GM18526 (cell line): ENCODE measurements around the gene SCIMP.
A peak's percentile ranks its signal among the peaks of the same experiment; 100 is the strongest.

Source experiments
- POLR2A ChIP-seq: IDR thresholded peaks from 3 replicates; pipeline ENCODE4 v1.6.1; 2011; ENCODE audit not compliant: insufficient read length; ENCODE audit errors: extremely low read depth

SCIMP gene

DNA sequence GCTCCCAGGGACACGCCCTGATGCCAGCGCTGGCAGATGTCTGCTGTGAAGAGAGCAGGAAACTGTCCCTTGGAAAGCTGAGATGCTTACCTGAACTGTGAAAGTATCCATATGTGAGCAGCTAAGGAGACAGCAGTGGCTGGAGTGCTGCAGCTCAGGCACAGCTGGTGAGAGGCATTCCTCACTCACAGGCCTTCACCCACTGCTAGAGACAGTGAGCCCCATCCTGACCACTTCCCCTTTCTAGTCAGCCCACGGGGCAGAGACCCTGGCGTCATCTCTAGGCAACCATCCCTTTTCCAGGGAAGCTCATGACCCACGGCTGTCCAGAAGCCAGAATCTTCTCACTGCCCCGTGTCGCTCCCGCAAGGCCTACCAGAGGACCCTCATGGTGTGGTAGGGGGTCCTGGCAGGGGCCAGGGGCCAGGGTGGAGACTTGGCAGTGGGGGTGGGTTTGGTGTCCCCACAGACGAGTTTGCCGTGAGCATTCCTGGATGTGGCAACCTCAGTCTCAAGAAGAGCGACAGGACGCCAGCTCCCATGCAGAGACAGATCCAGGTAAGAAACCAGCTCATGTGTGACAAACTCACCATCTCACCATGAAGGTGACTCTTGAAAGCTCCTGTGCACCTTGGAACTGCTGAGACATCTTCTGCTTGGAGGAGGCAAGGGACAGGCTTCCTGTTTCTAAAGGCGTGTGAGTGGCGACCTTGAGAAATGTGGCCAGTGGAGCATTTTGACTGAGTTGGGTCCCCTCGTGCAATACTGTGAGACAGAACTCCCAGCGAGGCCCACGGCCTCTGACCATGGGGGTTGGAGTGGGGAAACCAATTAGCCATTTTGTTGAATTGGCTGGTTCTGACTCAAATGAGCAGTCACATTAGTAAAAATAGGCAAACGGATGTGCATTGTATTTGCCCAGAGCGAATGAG is at the start of gene SCIMP:
Gene SCIMP (minus strand): TSS at position 216 of the 932 bp plus-strand sequence. CDS start 105 bp downstream, at position 111.
- TF ChIP-seq POLR2A: peak; percentile 75

DNA sequence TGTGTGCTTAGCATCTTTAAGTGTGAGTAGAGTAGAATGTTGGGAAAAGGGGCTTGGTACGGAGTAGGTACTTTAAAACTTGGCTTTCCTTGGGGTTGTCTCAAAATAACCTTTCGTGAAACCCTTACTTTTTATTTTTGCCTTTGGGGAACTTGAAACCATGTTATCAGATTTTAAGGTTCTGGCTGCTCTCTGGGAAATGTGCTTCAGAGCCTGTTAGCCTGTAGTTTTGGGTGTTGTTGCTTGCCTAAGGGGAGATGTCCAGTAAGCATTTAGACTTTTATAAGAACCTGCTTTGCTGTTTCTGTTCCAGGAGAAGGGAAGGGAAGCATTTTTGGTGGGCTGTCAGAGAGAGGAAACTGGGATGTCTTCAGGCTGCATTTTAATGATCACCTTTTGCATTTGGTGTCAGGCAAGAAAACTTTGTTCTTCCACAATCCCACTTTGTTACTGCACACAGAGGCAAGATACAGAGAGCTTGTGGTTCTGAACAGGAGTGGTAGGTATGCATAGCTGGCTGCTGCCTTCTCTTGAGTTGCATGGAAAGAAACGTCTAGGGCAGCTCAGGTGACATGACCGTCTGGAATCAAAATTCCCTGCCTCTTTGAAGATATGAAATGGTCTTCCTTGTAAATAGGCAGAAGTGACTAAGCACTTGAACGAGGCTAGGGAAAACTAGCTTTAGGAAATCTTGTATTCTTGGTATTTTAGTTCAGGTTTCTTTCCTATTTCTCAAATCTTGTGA is 49.1 kb upstream of the SCIMP start:
- TF ChIP-seq POLR2A: no peak

DNA sequence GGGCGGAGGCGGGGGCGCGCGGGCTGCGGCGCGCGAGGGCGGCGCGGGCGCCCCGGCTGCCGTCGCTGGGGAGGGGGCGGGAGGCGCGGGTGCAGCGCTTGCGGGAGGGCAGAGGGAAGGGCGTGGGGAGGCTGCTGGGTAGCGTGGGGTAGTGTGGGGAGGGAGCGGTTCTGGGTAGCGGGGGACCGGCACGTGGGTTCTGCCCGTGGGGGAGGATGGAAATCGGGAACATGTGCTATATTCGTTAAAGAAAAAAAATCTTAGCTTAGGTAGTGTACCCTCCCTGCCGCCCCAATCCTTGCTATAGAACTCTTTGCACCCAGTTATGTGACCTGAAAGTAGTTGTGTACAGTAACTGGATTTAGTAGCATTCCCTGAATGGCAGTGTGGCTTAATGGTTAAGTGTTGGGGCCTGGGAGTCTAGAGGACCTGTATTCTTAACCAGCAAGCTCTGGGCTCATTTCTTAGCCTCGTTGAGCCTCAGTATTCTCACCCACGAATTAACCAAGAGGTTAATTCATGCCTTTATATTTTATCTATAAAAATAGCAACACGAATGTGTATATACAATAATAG is 48.1 kb upstream of the SCIMP start:
- no peak for TF ChIP-seq POLR2A

DNA sequence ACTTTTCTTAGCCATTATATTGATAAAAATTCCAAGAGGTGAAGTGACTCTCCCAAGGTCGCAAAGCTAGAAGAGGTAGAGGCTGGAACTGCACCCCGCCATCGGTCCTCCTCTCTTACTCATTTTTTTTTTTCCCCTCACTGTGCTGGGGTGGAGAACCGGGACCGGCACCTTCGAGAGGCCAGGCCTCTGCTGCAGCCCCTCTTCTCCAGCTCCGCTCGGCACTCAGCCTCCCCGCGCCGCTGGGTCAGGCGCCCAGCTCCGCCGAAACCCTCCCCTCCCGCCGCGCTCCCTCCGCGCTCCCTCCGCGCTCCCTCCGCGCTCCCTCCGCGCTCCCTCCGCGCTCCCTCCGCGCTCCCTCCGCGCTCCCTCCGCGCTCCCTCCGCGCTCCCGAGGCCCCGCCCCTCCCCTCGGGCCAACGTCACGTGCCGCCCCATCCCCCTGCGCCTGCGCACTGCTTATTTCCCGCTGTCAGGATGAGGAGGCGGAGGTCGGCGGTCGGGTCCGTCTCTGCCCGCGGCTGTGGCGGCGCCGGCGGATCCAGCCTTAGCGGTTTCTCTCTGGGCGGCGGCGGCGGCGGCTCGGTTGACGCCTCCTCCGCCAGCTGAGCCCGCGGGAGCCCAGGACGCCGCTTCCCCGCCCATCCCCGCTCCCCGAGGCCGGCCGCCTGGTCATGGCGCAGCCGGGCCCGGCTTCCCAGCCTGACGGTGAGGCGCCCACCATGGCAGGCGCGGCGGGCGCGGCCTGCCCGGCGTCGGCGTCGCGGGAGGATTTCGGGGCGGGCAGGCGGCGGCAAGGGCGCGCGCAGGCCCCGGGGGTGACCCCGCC is 47.4 kb upstream of the SCIMP start, which contains the start of gene RABEP1:
Gene RABEP1 (plus strand): TSS at position 471 of the 828 bp plus-strand sequence. CDS start 203 bp downstream, at position 674.
- TF ChIP-seq POLR2A: peak; percentile 85

DNA sequence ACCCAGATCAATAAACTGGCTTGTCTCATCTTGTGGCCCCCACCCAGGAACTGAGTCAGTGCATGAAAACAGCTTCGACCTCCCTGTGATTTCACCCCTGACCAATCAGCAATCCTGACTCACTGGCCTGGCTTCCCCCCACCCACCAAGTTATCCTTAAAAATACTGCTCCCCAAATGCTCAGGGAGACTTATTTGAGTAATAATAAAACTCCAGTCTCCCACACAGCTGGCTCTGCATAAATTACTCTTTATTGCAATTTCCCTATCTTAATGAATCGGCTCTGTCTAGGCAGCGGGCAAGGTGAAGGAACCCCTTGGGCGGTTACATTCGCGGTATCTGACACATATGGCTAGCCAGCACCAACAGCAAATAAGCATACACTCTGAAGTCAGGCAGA is 37.7 kb upstream of the SCIMP start:
- no peak for TF ChIP-seq POLR2A

DNA sequence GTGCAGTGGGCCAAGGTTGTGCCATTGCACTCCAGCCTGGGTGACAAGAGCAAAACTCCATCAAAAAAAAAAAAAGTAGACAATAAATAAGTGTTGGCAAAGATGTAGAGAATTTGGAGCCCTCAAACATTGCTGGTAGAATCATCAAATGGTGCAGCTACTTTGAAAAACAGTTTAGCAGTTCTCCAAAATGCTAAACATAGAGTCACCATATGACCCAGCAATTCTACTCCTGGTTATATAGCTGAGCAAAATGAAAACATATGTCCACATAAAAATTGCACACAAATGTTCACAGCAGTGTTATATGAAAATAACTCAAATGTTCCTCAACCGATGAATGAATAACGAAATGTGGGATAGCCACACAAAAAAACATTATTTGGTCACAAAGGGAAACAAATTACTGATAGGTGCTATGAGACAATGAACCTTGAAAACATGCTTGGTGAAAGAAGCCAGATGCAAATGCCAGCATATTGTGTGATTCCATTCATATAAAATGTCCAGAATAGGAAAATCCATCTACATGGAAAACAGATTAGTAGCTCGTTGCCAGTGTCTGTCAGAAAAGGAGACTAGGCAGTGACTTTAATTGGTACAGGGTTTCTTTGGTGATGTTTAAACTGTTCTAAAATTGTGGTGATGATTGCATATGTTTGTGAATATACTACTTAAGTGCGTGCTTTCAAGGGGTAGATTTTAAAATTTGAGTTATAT is 34.7 kb upstream of the SCIMP start:
- no peak for TF ChIP-seq POLR2A

DNA sequence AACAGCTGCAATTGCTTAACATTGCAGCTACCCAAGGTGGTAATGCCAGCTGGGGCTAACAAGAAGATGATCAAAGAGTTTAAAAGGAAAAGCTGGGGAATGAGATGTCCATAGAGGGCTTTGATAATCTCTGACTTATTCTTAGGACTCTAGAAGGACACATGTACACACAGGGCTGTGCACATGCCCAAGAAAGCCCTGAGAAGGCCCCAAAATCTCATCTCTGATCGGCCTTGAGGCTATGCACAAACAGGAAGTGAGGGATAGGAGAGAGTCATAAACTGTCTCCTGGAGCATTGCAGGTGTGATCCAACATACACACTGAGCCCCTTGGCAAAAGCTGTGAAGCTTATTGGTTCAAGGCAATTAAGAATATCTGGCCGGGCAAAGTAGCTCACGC is 30.2 kb upstream of the SCIMP start:
- no peak for TF ChIP-seq POLR2A

DNA sequence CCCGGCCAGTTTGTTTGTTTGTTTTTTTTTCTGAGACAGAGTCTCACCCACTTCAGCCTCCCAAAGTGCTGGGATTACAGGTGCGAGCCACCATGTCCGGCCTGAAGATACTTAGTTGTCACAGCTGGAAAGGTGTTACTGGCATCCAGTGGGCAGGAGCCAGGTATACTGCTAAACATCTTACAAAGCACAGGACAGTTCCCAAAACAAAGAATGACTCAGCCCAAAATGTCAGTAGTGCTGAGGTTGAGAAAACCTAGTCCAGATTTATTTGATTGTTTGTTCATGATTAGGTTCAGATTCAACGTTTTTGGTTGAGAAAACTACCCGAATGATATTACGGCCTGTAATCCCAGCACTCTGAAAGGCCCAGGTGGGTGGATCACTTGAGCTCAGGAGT is 28.8 kb upstream of the SCIMP start:
- no peak for TF ChIP-seq POLR2A

DNA sequence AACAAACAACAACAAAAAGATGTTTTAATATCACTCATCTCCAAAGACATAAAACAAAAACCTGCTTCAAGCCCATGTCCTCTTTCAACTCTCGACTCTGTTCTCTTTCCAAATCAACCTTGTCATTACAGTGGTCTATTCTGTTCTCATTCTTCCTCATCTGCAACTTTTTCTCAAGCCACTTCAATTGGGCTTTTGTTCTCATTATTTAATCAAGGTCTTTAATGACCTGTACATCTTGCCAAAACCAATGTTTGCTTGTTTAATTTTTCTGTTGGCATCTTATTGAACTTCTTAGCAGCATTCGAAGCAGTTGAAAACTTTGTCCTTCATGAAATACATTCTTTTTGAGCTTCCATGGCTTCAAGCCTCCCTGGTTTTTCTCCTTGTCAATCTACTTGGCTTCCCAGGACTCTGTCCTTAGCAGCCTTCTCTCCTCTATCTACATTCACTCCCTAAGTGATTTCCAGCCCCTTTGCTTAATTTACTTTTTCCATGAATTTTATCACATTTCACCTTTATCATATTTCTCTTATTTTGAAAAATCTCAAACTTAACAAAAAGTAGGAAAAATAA is 27.8 kb upstream of the SCIMP start:
- TF ChIP-seq POLR2A: no peak

DNA sequence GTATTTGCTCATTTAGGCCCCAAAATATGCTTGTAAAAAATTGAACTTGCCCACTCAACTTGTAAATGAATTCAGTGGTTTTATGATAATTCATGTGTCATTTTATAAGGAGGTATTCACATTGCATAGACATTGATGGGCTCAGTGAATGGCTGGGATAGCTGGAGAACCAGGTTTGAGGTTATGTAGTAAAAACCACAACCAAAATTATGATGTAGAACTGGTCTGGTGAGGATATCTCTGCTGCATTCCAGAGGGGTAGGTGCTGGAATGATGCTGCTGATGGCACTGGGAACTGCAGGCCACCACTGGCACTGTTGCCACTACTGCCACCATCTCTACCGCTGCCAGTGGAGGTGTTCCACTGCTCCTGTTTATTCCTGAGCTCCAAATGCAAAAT is 25.9 kb upstream of the SCIMP start:
- TF ChIP-seq POLR2A: no peak

DNA sequence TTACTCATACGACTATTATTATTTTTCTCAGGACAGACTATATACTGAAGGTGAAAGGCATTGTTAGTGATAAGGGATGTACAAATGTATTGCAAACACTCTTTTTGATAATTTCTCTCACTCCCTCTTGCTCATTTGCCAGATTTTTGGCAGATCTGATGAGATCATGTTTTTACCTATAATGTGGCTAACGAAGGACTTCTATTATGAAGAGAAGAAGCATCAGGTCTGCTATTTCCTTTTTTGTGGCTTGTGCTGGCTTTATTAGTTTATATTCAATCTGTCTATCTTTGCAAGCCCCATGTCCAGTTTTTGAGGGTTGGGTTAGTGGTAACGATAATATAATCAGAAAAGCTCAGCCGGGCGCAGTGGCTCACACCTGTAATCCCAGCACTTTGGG is 22.5 kb upstream of the SCIMP start:
- TF ChIP-seq POLR2A: no peak

DNA sequence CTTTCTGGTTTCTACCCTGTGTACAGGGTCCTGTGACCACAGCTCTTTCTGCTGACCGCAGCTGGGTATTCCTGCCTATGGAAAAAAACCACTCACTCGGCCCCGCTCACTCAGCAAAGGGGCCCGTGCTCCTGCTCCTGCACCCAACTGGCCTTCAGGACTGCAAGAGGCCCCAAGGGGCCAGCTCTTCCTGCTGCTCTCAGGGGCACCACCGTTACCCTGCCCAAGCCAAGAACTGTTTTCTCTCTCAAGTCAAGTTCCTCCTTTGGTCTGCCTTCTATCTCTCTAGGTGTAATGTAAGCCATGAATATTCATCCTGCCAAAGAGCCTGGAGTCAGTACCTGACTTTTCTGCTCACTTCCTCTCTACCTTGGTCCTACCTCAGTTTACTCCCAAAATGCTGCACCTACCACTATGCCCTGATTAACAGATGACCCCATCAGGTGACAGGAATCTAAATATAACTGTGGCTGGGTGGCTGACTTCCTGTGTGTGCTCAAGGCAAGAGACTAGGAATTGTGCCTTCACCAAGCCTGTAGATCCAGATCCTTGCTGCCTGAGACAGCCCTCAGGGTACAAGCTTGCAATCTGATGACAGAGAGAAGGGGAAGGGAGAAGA is 20.4 kb upstream of the SCIMP start:
- TF ChIP-seq POLR2A: no peak

DNA sequence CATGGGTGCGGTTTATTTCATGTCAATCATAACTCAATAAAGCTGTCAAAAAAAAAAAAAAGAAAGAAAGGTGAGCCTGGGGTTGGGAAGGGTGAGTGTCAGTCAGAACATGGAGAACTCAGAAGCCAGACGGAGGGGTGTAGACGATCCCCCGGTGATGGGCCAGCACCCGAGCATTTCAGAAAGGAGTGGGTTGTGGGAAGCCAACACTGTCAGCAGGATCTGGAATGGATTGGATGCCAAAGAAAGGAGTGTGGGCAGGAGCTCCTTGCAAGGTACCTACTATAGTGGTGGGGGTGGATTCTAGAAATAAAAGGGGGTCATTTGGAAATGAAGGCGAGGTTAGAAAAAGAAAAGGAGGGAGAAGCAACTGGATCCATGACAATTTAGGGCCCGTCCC is 19.8 kb upstream of the SCIMP start:
- TF ChIP-seq POLR2A: no peak

DNA sequence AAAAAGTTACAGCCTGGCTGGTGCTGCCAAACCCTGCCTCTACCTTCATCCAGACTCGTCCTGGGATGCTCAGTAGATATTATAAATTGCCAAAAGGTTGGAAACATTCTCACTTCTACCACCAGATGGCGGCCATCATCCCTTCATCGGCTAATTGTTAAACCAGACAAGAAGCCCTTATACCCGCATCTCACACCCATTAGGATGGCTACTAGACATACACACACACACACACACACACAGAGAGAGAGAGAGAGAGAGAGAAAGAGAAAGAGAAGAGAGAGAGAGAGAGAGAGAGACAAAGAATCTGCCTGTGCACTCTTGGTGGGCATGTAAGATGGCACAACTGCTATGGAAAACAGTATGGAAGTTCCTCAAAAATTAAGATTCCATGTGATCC is 15.0 kb upstream of the SCIMP start:
- TF ChIP-seq POLR2A: no peak
